ENCODE measurements around the gene PARD3. TPM values are rescaled to one million over a fixed set of nuclear protein-coding genes. Genes with fewer than 3 reads are reported as not detected.

The PARD3 gene
- total RNA-seq, 2 donors from 2014 or later = 59.6 to 74.6 TPM

DNA sequence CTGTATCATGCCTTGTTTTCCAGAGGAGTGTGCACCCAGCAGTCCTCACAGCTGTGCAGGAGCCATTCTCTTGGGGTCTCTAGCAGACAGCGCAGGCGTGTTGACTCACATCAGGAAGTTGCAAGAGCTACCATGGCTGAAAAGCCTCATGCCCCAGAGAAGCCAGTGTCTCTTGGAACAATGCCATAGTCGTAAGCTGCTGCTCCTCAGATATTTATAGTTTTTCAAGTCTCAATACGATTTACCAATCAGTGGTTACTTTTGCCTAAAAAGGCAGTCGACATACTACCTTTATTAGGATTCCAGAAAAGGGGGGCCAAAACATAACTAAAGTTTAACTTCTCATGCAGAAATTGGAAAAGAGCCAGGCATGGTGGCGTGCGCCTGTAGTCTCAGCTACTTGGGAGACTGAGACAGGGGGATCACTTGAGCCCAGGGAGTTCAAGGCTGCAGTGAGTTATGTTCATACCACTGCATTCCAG lies 407.7 kb downstream of the PARD3 start:
- no peaks in the 10 kb centered on the region for H3K9me3 ChIP-seq (ENCODE audit: control insufficient read depth, low read length)
- no peak overlapping the region for H3K27ac ChIP-seq (ENCODE audit: low read depth, low read length)
- no peaks in the 10 kb centered on the region for H3K27me3 ChIP-seq (ENCODE audit: control insufficient read depth, insufficient read depth, low read length, poor library complexity, severe bottlenecking)
- WGBS, 2 experiments (ENCODE audit: insufficient coverage in 1 of 2, insufficient read length in 1 of 2) = 94 to 95% methylated on average over 7 of the region's 7 CpGs
- TF ChIP-seq CTCF (conservative IDR thresholded peaks at IDR 0.05) = no peak
- Mint-ChIP-seq H3K4me1 (peaks cover 24% of the 10 kb centered on the region), H3K27ac (no peak overlapping the region), H3K27me3 (ENCODE audit: insufficient read depth) (no peaks in the 10 kb centered on the region), H3K4me3 (no peak overlapping the region), H3K36me3 (ENCODE audit: low read depth) (peaks cover 2% of the 10 kb centered on the region), H3K9me3 (no peaks in the 10 kb centered on the region)
- no peak for DNase-seq
- H3K36me3 ChIP-seq (ENCODE audit: control insufficient read depth, insufficient read depth, low read length) = no peaks in the 10 kb centered on the region
- H3K4me1 ChIP-seq (ENCODE audit: control insufficient read depth, insufficient read depth, low read length) = peaks cover 7% of the 10 kb centered on the region
- no peak overlapping the region for H3K9ac ChIP-seq (ENCODE audit: extremely low read depth, low read length, poor library complexity, severe bottlenecking)
- no peak overlapping the region for H3K4me3 ChIP-seq (ENCODE audit: low read length)

- Mint-ChIP-seq H3K27ac (no peak overlapping the region), H3K4me1 (peaks cover 31% of the 10 kb centered on the region), H3K36me3 (ENCODE audit: low read depth) (peaks cover 2% of the 10 kb centered on the region), H3K27me3 (ENCODE audit: insufficient read depth) (no peaks in the 10 kb centered on the region), H3K9me3 (no peaks in the 10 kb centered on the region), H3K4me3 (no peak overlapping the region)
- Histone ChIP-seq H3K9ac (ENCODE audit: extremely low read depth, low read length, poor library complexity, severe bottlenecking) (no peak overlapping the region), H3K4me1 (ENCODE audit: control insufficient read depth, insufficient read depth, low read length) (peaks cover 7% of the 10 kb centered on the region), H3K36me3 (ENCODE audit: control insufficient read depth, insufficient read depth, low read length) (no peaks in the 10 kb centered on the region), H3K27ac (ENCODE audit: low read depth, low read length) (no peak overlapping the region), H3K27me3 (ENCODE audit: control insufficient read depth, insufficient read depth, low read length, poor library complexity, severe bottlenecking) (no peaks in the 10 kb centered on the region), H3K9me3 (ENCODE audit: control insufficient read depth, low read length) (no peaks in the 10 kb centered on the region), H3K4me3 (ENCODE audit: low read length) (no peak overlapping the region)
- DNase-seq = no peak
- 92 to 100% methylated on average over 3 to 4 of the region's 4 CpGs for WGBS, 2 experiments (ENCODE audit: insufficient coverage in 1 of 2, insufficient read length in 1 of 2)
- TF ChIP-seq CTCF (conservative IDR thresholded peaks at IDR 0.05) = no peak
These were observed 408.4 kb downstream of the PARD3 start for GRCh38 chr10:34406463-34407323.

- Mint-ChIP-seq H3K9me3 (no peaks in the 10 kb centered on the region), H3K4me1 (peaks cover 28% of the 10 kb centered on the region), H3K27ac (no peak overlapping the region), H3K4me3 (no peak overlapping the region), H3K27me3 (ENCODE audit: insufficient read depth) (no peaks in the 10 kb centered on the region), H3K36me3 (ENCODE audit: low read depth) (peaks cover 2% of the 10 kb centered on the region)
- Histone ChIP-seq H3K27ac (ENCODE audit: low read depth, low read length) (no peak overlapping the region), H3K4me1 (ENCODE audit: control insufficient read depth, insufficient read depth, low read length) (peaks cover 7% of the 10 kb centered on the region), H3K9ac (ENCODE audit: extremely low read depth, low read length, poor library complexity, severe bottlenecking) (no peak overlapping the region), H3K4me3 (ENCODE audit: low read length) (no peak overlapping the region), H3K9me3 (ENCODE audit: control insufficient read depth, low read length) (no peaks in the 10 kb centered on the region), H3K27me3 (ENCODE audit: control insufficient read depth, insufficient read depth, low read length, poor library complexity, severe bottlenecking) (no peaks in the 10 kb centered on the region), H3K36me3 (ENCODE audit: control insufficient read depth, insufficient read depth, low read length) (no peaks in the 10 kb centered on the region)
- TF ChIP-seq CTCF (conservative IDR thresholded peaks at IDR 0.05) = no peak
- DNase-seq = no peak
- WGBS, 2 experiments (ENCODE audit: insufficient coverage in 1 of 2, insufficient read length in 1 of 2) = 93 to 100% methylated on average over 3 of the region's 3 CpGs
These were observed 409.3 kb downstream of the PARD3 start for GRCh38 chr10:34405611-34406462.

Data from endodermal cell (in vitro differentiated cells).